KBM-7 (cell line): ENCODE measurements around the gene BMAL2.
A peak's percentile ranks its signal among the peaks of the same experiment; 100 is the strongest.

Source experiments
- DNase-seq: peaks from one replicate; pipeline ENCODE4 v3.0.0-alpha.2; 2015
- in situ Hi-C: fragments of 300-500 bp; cut with MboI; formaldehyde crosslinking; loops from 2 replicates; pipeline ENCODE4 v1.14.3; 2020; ENCODE audit warnings: low sequenced_read_pairs, low pct_unique_long_range_greater_than_20kb, mixed read lengths

BMAL2 gene

DNA sequence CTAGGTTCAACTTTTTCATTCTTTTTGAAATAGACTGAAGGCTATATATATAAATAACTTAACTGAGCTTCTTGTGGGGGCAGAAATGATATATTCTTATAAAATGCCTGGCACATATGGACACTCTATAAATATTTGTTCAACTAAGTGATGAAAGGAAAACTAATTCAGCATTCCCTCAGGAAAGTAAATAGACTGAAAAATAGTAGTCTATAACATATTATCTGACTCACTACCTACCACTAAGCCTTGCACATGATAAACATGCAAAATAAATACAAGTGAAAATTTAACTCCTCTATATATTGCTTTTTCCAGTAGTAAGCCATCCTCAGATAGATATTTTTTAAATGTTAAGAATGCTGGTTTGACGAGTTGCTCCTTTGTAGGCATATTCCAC lies 15.7 kb upstream of the BMAL2 start:
- no peak for DNase-seq
- in situ Hi-C loops: no loop called here

DNA sequence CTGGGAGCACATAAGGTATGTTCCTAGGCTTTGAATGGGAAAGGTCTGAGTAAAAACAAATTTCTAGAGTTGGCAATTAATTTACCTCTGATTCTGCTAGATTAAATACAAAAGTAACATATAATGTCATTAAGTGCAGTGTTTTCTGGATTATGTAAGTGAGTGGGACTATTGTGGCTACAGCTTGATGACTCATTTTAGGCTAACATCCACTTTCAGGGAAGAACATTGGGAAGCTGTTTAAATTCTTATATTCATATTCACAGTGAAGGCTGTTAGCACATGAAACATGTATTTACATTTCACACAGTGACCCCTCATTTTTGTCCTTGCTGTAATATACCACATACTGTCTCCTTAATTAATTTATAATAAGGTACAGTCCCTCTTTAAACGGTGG lies 13.2 kb upstream of the BMAL2 start:
- in situ Hi-C loops: no loop called here

DNA sequence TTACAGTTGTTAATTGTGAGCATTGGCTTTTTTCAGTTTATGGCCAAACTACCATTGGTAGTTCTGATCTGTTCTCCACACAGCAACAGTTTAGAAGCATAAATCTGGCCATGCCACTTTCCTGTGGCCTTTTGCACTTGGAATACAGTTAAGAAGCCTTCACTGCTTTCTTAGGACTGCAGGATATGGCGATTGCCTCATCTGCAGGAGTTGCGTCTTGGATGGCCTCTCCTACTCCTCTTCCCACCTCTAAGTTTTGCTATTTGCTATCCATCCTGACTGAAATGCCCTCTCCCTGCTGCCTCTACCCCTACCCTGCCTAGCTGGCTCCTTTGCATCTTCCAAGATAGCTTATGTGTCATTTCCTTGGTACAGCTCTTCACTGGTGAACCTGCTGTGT lies 12.8 kb upstream of the BMAL2 start:
- DNase-seq: no peak
- in situ Hi-C loops: no loop called here

More for the DNA sequence above, 13.2 kb upstream of the BMAL2 start:
- no peak for DNase-seq

DNA sequence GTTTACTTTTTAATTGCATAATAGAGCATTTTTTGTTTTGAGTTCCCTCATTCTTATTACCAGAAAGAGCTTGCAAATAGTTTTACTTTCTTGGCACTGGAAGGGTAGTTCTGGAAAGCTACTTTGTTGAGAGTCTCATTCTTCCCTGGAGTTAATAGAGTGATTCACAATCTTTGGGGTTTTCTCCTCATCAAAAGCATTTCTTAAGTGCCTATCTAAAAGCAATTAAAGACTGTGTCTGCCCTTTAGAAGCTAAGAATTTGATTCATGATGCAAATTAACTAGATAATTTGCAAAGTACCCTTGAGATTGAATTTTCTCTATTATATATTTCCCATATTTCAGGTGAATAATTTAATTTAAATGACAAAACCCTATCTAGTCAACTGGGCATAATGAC lies 8.1 kb upstream of the BMAL2 start:
- DNase-seq: no peak
- in situ Hi-C loops: no loop called here

DNA sequence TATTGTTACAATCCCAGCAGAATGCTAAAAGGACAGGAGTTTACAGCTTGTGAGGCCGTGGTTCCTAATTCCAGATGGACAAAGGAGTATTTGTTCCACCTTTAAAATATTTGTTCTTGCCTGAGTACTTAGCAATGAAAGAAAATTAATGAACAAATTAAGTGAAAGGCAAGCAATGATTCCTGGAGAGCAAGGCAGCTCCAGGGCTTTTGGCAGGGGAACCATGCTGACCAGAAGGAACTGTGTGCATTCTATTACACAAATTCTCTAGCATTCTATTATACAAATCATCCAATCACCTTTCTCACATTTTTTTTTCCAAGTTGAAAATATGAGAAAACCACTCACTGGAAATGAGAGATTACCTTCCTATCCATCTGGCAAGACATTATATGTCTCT lies 1.8 kb upstream of the BMAL2 start:
- in situ Hi-C loops: no loop called here
- no peak for DNase-seq

DNA sequence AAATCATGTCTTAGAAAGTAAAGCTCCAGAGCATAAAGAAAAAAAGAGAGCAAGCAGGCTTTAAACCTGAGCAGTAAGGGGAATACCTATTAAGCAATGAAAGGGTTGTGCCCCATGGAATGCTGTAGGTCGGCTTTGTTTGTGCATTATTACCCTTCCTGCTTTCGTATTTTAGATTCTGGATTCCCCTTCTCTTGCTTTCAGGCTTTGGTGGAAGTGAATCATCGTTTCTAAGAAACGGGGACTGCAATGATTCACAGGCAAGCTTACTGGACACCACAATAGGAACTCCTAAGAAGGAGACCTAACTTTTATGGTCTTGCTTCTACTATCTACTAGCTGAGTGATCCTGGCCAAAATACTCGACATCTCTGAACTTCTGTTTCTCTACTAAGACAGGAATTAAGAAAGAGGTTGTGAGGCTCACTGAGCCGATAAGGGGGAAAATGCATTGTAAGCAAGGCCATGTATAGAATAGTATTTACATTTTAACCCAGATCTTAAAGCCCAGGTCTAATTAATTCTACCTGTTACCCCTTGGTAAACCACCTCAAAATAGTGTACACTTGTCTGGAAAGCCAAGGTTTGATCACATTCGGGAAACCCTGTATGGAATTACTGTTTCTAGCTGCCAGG lies 1.2 kb upstream of the BMAL2 start:
- DNase-seq: peak; percentile 72

DNA sequence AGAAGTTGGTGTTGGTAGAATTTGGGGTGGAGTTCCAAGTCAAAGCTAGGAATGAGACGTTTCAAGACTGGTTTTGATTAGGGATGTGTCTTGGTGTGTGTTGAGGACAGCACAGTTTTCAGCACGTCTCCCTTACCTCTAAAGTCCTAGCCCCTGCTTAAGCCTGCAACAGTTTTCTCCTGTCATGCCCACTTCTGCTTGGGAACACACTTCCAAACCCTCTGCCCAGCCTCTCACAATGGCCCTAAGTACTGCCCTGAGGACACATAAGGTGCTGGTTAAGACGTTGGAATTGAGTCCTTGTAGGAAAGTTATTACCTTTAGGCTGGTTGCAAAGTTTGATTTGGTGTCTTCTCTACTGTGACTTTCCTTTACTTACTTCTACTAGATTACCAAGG lies 710 bp upstream of the BMAL2 start:
- in situ Hi-C loops: no loop called here
- peak; percentile 39 for DNase-seq

More for the DNA sequence above, 1.2 kb upstream of the BMAL2 start:
- in situ Hi-C loops: no loop called here

DNA sequence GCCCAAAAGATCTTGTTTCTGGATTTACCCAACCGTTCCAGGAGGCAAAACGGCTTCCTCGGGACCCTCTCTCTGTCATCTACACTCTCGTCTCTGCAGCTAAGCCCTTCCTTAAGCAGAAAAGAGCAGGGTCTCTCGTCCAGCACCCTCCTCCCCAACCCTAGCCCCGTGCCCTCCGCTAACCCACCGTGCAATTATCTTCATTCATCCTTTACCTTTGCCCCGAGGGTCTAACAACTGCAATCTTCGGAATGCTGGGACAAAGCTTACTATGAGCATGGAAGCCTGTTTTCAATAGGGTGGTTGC lies 276 bp upstream of the BMAL2 start:
- DNase-seq: no peak
- in situ Hi-C loops: no loop called here

DNA sequence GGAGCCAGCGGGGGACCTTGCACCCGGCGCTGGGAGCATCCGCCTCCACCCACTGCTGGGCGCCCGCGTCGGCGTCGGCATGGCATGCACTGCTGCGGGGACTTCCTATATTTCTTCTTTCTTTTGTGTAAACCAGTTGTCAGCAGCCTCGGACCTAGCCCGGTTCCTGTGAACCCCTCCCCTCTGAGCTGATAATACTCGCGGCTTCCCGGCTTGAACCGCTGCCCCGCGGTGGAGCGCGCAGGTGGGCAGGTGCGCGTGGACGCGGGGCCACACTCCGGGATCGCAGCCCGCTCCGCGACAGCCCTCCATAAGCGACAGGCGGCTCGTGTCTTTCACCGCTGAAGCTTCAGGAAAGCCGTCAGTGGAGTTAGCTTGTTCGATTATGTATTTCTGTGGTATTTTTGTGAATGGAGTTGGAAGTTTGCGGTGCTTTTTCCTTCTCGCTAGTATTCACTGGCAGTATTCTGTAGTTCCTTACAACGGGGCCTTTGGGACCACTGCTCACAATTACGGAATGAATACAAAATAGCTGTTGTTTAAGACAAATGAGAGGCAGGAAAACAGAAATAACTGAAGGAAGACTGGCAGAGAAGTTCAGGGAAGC lies 870 bp downstream of the BMAL2 start:
- peak; percentile 76 for DNase-seq
- in situ Hi-C loops: no loop called here

DNA sequence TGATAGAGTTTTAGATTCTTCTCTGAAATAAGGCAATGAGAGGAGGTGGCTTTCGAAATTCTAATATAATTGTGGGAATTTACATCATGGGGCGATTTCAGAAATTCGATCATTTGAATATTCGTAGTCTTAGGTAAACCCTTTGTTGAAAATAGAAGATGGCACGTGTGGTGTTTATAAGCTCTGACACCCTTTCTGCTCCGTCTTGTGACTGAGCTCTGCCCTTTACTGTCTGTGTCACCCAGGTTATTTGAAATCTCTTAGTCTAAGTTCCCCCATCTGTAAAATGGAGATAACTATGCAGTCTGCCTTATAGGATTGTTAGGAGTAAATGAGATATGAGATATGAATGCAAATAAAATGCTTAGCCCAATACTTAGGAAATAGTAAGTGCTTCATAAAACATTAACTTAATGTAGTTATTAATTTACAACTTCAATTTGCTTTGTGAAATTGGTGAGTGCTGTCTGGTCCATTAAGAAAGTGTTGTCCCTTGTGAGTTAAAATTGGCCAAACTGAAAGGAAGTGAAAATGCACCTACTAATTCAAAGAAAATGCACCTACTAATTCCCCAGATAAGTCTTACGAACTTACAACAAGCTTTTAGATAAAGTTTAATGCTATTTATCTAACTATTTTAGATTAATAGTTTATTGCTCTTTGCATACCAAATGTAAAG lies 1.5 kb downstream of the BMAL2 start:
- no peak for DNase-seq
- in situ Hi-C loops: no loop called here

DNA sequence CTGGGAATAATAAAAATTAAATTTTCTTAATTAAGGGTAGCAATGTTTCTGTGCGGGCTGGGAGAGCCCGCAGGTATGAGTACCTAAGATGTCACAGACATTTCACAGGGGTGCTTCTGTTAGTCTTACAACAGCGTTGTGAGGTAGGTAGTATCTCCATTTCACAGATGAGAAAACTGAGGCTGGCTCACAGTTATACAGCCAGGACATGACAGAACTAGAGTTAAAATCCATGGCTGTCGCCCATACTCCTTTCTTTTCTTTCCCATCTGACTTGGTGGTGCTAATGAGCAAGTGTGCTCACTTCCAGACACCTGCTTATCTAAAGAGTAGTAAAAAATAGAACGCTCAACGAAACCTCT lies 2.1 kb downstream of the BMAL2 start:
- in situ Hi-C loops: no loop called here
- DNase-seq: no peak

DNA sequence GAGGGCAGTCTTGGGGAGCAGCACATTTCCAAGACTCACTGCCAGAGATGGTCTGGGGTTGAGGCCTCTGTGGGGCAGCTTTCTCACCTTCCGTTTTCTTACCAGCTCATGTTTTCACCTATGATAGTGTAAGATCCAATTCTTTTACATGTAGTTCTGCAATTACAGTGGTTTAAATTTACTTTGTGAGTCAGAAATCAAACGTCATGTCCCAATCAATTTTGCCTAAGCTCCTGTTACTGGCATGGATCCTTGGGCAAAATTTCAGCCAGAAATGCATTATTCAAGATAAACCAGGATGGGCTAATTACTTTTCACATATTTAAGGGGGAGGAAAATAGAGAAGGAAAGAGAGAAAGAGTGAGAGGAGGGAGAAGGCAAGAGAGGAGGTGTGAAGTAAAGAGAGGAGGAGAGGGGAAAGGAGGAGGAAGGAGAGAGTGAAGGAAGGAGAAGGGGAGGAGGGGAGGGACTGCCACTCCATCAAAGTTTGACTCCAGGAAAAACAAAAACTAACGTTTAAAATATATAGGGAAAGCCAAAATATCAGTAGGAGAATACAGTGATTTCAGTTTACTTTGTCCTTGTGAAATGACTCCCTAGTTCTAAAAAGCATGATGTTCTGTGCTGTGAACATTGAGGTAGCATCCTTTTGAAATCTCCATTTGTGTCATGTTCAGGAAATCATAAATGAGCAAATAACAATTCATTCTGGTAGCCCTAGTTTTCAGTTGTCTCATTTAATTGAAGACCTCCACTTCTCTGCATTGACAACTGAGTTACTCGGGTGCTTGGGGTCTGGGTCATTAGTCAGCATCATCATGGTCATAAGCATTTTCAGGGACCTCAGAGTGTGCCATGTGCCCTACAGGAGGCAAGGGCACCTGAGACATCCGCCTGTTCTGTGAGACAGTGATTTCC lies 3.0 kb downstream of the BMAL2 start:
- in situ Hi-C loops: no loop called here
- no peak for DNase-seq

DNA sequence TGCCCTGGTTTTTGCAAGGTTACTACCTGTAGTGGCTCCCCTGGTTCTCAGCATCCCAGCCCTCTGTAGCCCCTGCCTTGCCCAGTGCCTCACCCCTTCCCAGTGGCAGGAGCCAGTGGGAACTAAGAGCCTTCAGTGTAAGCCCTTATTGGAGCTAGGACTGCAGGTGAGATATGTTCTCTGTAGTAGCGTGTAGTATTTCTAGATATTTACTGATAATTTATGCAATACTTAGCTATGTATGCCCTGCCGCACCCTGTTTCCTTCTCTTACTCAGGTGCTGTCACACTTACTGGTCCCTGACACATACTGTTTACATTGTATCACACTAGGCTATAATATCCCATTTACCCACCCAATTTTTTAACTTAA lies 3.6 kb downstream of the BMAL2 start:
- no peak for DNase-seq
- in situ Hi-C loops: no loop called here

DNA sequence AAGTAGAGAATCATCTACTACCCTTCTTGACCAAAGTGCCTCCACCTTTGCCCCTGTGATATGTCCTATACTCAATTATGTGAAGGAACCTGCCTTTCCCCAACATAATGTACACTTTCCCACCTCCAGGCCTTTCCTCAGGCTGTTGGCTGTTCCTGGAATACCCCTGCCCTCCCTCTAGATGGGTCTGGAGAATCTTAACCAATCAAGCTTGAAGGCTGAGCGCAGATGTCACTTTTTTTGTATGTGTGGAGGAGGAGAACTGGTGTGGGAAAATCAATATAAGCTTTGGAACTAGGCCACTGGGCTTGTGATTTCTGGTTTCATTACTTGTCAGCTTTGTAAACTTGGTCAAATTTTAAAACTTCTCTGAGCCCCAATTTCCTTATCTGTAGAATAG lies 4.7 kb downstream of the BMAL2 start:
- no peak for DNase-seq
- in situ Hi-C loops: no loop called here

DNA sequence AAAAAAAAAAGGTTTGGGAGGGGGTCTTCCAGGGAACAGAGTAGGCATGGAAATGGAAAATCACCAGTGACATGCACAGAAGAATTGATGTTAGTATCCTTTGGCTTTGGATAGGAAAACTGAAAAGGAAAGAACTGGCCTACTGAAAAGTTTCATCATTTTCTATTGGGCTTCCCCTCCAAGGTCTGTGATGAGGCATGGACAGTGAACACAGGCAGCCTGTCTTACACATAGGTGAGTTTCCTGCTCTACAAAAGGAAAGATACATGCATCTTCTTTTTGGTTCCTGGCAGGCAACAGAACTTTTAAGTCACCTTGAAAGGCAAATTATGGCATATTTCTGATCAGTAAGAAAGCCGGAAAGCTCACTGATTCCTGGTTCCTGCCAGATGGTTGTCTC lies 5.8 kb downstream of the BMAL2 start:
- DNase-seq: no peak
- in situ Hi-C loops: no loop called here

DNA sequence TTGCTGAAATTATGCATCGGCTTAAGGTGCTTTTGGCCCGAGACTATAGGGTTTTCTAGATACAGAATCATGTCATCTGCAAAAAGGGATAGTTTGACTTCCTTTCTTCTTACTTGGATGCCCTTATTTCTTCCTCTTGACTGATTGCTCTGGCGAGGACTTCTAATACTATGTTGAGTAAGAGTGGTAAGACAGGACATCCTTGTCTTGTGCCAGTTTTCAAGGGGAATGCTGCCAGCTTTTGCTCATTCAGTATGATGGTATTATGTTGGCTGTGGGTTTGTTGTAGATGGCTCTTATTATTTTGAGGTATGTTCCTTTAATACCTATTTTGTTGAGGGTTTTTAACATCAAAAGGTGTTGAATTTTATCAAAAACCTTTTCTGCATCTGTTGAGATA lies 8.3 kb downstream of the BMAL2 start:
- in situ Hi-C loops: no loop called here
- DNase-seq: no peak

DNA sequence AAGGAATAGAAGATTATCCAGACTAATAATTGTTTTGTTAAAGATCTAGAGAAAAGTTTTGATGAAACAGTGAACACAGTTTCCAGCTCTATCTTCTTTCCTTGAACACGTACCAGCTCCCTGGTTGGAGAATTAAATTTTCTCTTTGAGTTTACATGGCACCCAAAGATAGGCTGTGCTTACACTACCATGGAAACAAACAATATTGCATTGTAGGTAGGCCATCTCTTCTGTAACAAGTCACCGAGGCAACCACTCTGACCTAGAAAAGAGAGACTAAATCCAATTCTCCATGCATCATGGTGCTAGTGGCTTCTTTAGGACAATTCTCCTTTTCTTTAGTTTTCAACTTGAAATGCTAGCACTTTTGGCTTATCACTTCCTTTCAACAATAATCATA lies 9.9 kb downstream of the BMAL2 start:
- no peak for DNase-seq
- in situ Hi-C loops: no loop called here

DNA sequence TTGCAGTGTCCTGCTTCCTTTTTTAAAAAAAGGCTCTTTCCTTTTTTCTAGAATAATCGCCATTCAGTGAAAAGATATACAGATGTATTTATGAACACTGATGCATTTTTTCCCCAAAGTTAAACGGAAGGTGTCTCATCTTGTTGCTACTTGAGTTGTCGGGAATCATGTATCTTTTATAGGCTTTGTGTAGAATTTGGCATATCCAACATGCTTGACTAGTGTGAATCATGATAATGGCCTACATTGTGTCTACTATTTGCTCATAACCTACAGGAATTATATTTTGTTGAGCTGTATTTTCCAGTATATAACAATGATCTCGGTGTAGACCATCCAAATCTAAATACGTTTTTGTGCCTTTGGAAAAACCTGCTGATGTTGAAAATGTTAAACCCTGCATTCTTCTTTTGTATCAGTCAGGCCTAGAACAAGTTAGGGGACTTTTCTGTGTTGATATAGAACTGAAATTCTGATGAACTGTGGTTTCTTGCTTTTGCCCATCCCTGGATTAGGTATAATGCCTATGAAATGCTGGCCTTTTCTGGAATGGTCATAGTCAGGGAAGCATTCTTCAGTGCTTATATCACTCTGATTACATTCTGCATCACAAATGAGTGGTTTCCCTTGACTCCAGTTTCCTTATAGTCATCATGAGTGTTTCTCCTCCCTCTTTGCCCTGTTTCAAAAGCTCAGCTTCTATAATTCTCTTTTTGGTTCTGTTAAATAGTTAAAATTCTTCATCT lies 10.8 kb downstream of the BMAL2 start:
- DNase-seq: no peak
- in situ Hi-C loops: no loop called here

DNA sequence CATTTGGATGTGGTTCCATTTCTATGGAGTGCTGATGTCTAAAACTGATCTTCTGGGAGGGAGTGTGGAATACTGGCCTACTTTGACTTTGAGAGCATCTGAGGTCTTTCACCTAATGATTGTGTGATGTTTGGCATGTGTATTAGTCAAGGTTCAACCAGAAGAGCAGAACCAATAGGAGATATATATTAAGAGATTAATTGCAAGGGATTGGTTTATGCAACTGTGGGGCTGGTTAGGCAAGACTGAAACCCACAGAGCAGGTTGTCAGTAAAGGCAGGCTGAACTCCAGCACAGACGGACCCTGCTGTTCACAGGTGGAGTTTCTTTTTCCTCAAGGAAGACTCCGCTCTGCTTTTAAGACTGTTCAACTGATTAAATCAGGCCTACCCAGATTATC lies 11.6 kb downstream of the BMAL2 start:
- in situ Hi-C loops: no loop called here
- DNase-seq: no peak

DNA sequence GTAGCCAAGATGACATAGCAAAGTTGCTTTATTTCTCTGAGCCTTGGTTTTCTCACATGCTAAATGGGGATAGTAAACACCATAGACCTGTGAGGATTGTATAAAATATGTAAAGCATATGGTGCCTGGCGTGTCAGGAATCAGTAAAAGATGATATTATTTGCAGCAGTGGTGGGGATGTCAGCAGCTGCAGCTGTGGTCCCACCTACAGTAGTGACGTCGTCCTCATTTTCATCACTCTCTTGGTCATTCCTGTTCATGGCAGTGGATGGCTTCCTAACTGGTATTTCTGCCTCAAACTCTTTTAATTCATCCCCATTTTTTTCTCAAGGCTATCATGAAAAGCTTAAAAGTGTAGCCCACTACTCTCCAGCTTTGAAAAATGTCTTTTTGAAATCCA lies 12.1 kb downstream of the BMAL2 start:
- in situ Hi-C loops: no loop called here
- no peak for DNase-seq
